Cardiac septum (tissue), 1 donor: ENCODE measurements around the gene TARDBP. TPM values are rescaled to one million over a fixed set of nuclear protein-coding genes. Genes with fewer than 3 reads are reported as not detected.
"Not testable (repeated sequence)": the region's sequence is repeated elsewhere in the genome, so short reads cannot be mapped to it uniquely, and the experiment has no call there.

Source experiments
- DNase-seq: peaks from one replicate; pipeline ENCODE4 v3.0.0-alpha.2; 2020; ENCODE audit warnings: low spot score
- intact Hi-C: fragments of 100-400 bp; cut with DNase I; formaldehyde crosslinking; loops from one replicate; pipeline ENCODE4 v1.14.0; 2022
- total RNA-seq: library from RNA; stranded (reverse); fragmentation: NEBNext Ultra II Directional; extraction: Animal tissue kit (Norgen Biotek cat#: 25700); gene quantifications from one replicate; pipeline ENCODE4 v1.2.1, GENCODE V29; 2021
- donor health status: DM: no; HTN: no; CAD: no.

TARDBP gene
- total RNA-seq, 1 donor from 2014 or later: 102 TPM

DNA sequence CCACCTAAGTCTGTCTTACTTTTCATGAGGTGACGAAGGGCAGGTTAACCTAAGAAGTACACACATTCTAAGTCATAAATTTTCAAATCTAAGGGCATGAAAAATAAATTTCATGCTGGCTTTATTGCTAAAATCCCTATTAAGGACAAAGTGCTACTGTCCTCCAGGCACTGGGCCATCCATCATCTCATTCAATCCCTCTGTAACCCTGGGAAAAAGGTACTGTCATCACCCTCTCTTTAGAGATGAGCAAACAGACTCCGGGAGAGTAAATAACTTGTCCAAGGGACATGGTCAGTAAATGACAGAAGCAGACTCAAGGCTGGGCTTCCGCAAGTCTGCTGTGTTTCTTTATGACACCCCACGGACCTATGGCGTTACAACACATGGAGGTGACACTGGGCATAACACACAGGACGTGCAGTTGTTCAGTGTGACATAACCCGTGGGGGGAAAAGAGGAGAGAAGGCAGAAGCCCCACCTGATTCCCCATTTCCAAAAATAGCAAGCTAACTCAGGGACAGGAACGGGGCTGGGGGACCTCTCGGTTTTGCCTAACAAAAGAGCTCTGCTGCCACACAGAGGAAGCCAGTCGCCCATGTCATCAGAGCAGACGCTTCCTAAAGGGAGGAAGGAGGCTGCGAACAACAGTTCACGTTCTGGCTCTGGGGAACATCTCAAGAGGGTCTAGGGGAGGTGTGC is 59.9 kb downstream of the TARDBP start:
- no peak for DNase-seq
- intact Hi-C loops: no loop called here

DNA sequence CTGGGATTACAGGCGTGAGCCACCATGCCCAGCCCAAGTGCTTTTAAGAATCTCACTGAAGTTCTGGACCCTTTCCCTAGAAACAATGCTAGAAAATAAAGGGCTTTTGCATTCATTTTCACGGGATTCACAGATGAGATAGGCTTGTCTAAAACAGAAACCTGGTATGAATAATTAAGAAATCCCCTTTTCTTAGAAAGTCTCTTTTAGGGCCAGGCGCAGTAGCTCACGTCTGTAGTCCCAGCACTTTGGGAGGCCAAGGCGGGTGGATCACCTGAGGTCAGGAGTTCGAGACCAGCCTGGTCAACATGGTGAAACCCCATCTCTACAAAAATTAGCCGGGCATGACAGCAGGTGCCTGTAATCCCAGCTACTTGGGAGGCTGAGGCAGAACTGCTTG is 60.9 kb downstream of the TARDBP start:
- DNase-seq, intact Hi-C loops: not testable (repeated sequence)

Other genes starting within 250 kb of the TARDBP start
- gene CASZ1, start 216.0 kb upstream of the TARDBP start, total RNA-seq: 82.0 TPM
- gene MASP2, start 34.6 kb downstream of the TARDBP start, total RNA-seq: not detected
- 58.0 TPM for gene SRM, start 47.4 kb downstream of the TARDBP start, total RNA-seq
- gene EXOSC10, start 87.2 kb downstream of the TARDBP start, total RNA-seq: 22.5 TPM
- 0.81 TPM for gene ANGPTL7, start 176.7 kb downstream of the TARDBP start, total RNA-seq
- 36.1 TPM for gene MTOR, start 249.9 kb downstream of the TARDBP start, total RNA-seq